Body of pancreas (tissue), 4 donors: ENCODE results near the gene AGBL4. TPM values are rescaled to one million over a fixed set of nuclear protein-coding genes. Genes with fewer than 3 reads are reported as not detected.

Source experiments
- ATAC-seq: fragments of 150-250 bp; one replicate; pipeline ENCODE4 v1.9.1; 2016
- DNase-seq, 4 donors: peaks; one replicate each; pipeline ENCODE4 v3.0.0-alpha.2; 2019
- H3K27ac ChIP-seq, 4 donors: fragments of 200-600 bp; sonication (generic); 1 replicate in 3 of 4; 2 replicates in 1 of 4; pipeline versions ENCODE4 v1.5.1 to v1.6.1; 2016 to 2019; ENCODE audit warnings: mild to moderate bottlenecking in 1 of 4, mixed read lengths in 1 of 4, moderate library complexity in 1 of 4
- H3K27me3 ChIP-seq, 2 donors: fragments of 200-600 bp; sonication (generic); one replicate each; pipeline ENCODE4 v1.6.0; 2016; ENCODE audit warnings: mild to moderate bottlenecking in 1 of 2
- H3K36me3 ChIP-seq, 2 donors: fragments of 200-600 bp; sonication (generic); replicated peaks in 1 of 2; 2 replicates each; pipeline ENCODE4 v1.5.1; 2016; ENCODE audit warnings: low read depth in 2 of 2; ENCODE audit not compliant: insufficient read depth in 1 of 2
- H3K4me1 ChIP-seq: fragments of 200-600 bp; sonication (generic); one replicate; pipeline ENCODE4 v1.6.0; 2016
- H3K4me3 ChIP-seq, 2 donors: fragments of 200-600 bp; sonication (generic); 1 replicate in 1 of 2; 2 replicates in 1 of 2; pipeline ENCODE4 v1.5.1; 2016 to 2019
- H3K9me3 ChIP-seq, 3 donors: fragments of 200-600 bp; sonication (generic); 1 replicate in 2 of 3; 2 replicates in 1 of 3; pipeline ENCODE4 v1.5.1; 2016
- POLR2A ChIP-seq, 3 donors: fragments of 450-650 bp; IDR thresholded peaks; one replicate each; pipeline ENCODE4 v1.6.1; 2016; ENCODE audit warnings: antibody characterized with exemption in 3 of 3, mild to moderate bottlenecking in 2 of 3
- WGBS, 2 donors: methylation state at CpG; one replicate each; pipeline ENCODE4 v1.1.5; 2017; 5-methylcytosine and 5-hydroxymethylcytosine counted together
- intact Hi-C: fragments of 100-400 bp; cut with DNase I; formaldehyde crosslinking; loops from one replicate; pipeline ENCODE4 v1.15.1; 2023
- total RNA-seq, 2 donors: library from RNA; depleted of rRNA; stranded (reverse); fragments of >200 nt; gene quantifications; one replicate each; pipeline ENCODE4 v1.1.0, GENCODE V29; 2016
- TF ChIP-seq, protein P1 (sequence below), 7 experiments: fragments of 450-650 bp in 4 of 7; fragments of 200-600 bp in 3 of 7; sonication (generic) in 3 of 7; IDR thresholded peaks; one replicate each; pipeline ENCODE4 v1.5.1; 2016 to 2019; ENCODE audit warnings: antibody characterized with exemption in 7 of 7

The AGBL4 gene
- total RNA-seq, 2 donors from 2014 or later = 0.33 to 0.78 TPM

DNA sequence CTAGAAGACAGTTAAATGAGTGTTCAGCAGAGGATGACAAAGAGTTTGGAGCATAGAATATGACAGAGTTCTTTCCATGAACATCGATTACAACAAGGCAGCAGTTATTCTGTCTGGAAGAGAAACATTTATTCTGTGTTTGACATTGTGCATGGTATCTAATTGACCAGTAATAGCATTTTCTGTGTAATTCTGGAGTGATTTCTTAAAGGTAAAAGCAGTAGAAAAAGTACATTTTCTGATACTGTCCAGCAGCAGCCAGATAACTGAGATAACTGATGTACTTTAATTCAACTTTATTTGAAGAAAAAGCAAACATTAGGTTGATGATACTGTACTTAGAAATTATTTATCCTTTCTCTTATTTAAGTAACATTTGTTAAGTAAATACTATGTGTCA is 497.1 kb downstream of the AGBL4 start:
- ATAC-seq = no peak
- intact Hi-C loops = no loop called here
- H3K4me1 ChIP-seq = no peaks in the 10 kb centered on the region
- H3K4me3 ChIP-seq = no peak overlapping the region
- TF ChIP-seq POLR2A (IDR thresholded peaks at IDR 0.05) = no peak
- TF ChIP-seq, protein P1, sequence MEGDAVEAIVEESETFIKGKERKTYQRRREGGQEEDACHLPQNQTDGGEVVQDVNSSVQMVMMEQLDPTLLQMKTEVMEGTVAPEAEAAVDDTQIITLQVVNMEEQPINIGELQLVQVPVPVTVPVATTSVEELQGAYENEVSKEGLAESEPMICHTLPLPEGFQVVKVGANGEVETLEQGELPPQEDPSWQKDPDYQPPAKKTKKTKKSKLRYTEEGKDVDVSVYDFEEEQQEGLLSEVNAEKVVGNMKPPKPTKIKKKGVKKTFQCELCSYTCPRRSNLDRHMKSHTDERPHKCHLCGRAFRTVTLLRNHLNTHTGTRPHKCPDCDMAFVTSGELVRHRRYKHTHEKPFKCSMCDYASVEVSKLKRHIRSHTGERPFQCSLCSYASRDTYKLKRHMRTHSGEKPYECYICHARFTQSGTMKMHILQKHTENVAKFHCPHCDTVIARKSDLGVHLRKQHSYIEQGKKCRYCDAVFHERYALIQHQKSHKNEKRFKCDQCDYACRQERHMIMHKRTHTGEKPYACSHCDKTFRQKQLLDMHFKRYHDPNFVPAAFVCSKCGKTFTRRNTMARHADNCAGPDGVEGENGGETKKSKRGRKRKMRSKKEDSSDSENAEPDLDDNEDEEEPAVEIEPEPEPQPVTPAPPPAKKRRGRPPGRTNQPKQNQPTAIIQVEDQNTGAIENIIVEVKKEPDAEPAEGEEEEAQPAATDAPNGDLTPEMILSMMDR (IDR thresholded peaks at IDR 0.05) = no peak
- DNase-seq = no peak
- H3K27me3 ChIP-seq = no peaks in the 10 kb centered on the region
- H3K36me3 ChIP-seq = no peaks in the 10 kb centered on the region
- H3K27ac ChIP-seq = no peak overlapping the region
- no peaks in the 10 kb centered on the region for H3K9me3 ChIP-seq
- 73 to 93% methylated on average over 1 of the region's 1 CpG for WGBS, 2 donors

GRCh38 chr1:49523764-49524163 is 500.0 kb downstream of the AGBL4 start:
- WGBS, 2 donors = 92 to 95% methylated on average over 1 of the region's 1 CpG
- Histone ChIP-seq H3K36me3 (no peaks in the 10 kb centered on the region), H3K27ac (no peak overlapping the region), H3K27me3 (no peaks in the 10 kb centered on the region), H3K4me1 (no peaks in the 10 kb centered on the region), H3K4me3 (no peak overlapping the region), H3K9me3 (no peaks in the 10 kb centered on the region)
- DNase-seq = no peak
- TF ChIP-seq, protein P1 (IDR thresholded peaks at IDR 0.05) = no peak
- TF ChIP-seq POLR2A (IDR thresholded peaks at IDR 0.05) = no peak
- intact Hi-C loops = no loop called here
- no peak for ATAC-seq

- ATAC-seq (no peak), DNase-seq (no peak)
- TF ChIP-seq, protein P1 (IDR thresholded peaks at IDR 0.05) = no peak
- TF ChIP-seq POLR2A (IDR thresholded peaks at IDR 0.05) = no peak
- 35 to 42% methylated on average over 1 of the region's 1 CpG for WGBS, 2 donors
- H3K9me3 ChIP-seq = no peaks in the 10 kb centered on the region
- no peak overlapping the region for H3K4me3 ChIP-seq
- no peaks in the 10 kb centered on the region for H3K27me3 ChIP-seq
- H3K36me3 ChIP-seq = no peaks in the 10 kb centered on the region
- no peaks in the 10 kb centered on the region for H3K4me1 ChIP-seq
- no peak overlapping the region for H3K27ac ChIP-seq
- intact Hi-C loops = no loop called here
Measured at GRCh38 chr1:49466961-49467360, 556.8 kb downstream of the AGBL4 start.

GRCh38 chr1:49465486-49466185 is 558.1 kb downstream of the AGBL4 start:
- H3K4me3 ChIP-seq = no peak overlapping the region
- no peaks in the 10 kb centered on the region for H3K9me3 ChIP-seq
- intact Hi-C loops = no loop called here
- DNase-seq (no peak), ATAC-seq (no peak)
- H3K27ac ChIP-seq = no peak overlapping the region
- 41 to 50% methylated on average over 4 of the region's 4 CpGs for WGBS, 2 donors
- no peaks in the 10 kb centered on the region for H3K36me3 ChIP-seq
- TF ChIP-seq POLR2A (IDR thresholded peaks at IDR 0.05) = no peak
- TF ChIP-seq, protein P1 (IDR thresholded peaks at IDR 0.05) = no peak
- no peaks in the 10 kb centered on the region for H3K27me3 ChIP-seq
- no peaks in the 10 kb centered on the region for H3K4me1 ChIP-seq

DNA sequence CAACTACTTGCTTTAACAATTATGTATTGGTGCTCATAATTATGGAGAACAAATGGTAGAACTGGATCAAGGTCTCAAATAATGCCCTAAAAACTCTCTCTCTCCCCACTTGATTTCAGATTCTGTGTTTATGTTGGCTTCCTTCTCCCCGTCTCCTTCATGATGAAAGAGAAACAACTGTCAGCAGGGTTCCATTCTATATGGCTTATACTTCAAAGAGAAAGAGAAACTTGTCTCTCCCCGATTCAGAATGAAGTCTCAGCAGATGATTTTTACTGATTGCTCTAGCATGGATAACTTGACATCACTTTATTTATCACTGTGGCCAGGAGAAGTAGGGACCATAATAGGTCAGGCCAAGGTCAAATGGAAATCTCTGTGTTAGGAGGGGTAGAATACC is 575.6 kb downstream of the AGBL4 start:
- H3K27ac ChIP-seq = no peak overlapping the region
- TF ChIP-seq, protein P1 (IDR thresholded peaks at IDR 0.05) = no peak
- no peak for TF ChIP-seq POLR2A (IDR thresholded peaks at IDR 0.05)
- no peaks in the 10 kb centered on the region for H3K9me3 ChIP-seq
- DNase-seq = no peak
- H3K4me1 ChIP-seq = no peaks in the 10 kb centered on the region
- H3K4me3 ChIP-seq = no peak overlapping the region
- H3K27me3 ChIP-seq = no peaks in the 10 kb centered on the region
- 51 to 63% methylated on average over 2 of the region's 2 CpGs for WGBS, 2 donors
- intact Hi-C loops = no loop called here
- no peak for ATAC-seq
- H3K36me3 ChIP-seq = no peaks in the 10 kb centered on the region
